GM10847 (cell line): ENCODE results near the gene ERBB2.

Experiments used
- POLR2A ChIP-seq: IDR thresholded peaks from 2 replicates; pipeline ENCODE4 v1.6.1; 2011; ENCODE audit not compliant: insufficient read length; ENCODE audit errors: extremely low read depth

ERBB2 gene

DNA sequence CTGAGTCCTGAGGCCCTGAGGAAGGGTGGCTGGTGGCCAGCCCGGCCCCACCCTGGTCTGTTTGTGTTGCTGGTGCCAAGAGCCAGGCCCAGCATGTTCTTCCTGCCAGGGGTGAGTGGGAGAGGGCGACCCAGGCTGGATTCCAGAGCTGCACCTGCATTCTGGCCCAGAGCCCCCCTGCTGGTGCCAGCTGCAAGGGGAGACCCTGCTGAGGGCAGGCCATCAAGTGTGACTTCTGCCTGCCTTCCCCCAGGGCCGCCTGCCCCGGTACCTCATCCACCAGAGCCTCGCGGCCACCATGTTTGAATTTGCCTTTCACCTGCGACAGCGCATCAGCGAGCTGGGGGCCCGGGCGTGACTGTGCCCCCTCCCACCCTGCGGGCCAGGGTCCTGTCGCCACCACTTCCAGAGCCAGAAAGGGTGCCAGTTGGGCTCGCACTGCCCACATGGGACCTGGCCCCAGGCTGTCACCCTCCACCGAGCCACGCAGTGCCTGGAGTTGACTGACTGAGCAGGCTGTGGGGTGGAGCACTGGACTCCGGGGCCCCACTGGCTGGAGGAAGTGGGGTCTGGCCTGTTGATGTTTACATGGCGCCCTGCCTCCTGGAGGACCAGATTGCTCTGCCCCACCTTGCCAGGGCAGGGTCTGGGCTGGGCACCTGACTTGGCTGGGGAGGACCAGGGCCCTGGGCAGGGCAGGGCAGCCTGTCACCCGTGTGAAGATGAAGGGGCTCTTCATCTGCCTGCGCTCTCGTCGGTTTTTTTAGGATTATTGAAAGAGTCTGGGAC, 37.1 kb upstream of the ERBB2 start:
- TF ChIP-seq POLR2A: no peak

DNA sequence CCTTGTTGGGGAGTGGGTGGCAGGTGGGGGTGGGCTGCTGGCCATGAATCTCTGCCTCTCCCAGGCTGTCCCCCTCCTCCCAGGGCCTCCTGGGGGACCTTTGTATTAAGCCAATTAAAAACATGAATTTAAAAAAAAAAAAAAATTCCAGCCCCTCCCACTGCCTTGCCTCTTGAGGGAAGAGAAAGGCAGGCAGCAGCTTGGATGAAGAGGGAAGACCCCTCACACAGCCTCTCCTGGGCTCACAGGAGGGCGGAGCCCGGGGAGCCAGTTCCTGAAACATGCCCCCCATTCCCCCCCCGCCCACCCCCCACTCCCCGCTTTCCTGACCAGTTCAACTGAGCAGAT, 36.5 kb upstream of the ERBB2 start:
- no peak for TF ChIP-seq POLR2A

DNA sequence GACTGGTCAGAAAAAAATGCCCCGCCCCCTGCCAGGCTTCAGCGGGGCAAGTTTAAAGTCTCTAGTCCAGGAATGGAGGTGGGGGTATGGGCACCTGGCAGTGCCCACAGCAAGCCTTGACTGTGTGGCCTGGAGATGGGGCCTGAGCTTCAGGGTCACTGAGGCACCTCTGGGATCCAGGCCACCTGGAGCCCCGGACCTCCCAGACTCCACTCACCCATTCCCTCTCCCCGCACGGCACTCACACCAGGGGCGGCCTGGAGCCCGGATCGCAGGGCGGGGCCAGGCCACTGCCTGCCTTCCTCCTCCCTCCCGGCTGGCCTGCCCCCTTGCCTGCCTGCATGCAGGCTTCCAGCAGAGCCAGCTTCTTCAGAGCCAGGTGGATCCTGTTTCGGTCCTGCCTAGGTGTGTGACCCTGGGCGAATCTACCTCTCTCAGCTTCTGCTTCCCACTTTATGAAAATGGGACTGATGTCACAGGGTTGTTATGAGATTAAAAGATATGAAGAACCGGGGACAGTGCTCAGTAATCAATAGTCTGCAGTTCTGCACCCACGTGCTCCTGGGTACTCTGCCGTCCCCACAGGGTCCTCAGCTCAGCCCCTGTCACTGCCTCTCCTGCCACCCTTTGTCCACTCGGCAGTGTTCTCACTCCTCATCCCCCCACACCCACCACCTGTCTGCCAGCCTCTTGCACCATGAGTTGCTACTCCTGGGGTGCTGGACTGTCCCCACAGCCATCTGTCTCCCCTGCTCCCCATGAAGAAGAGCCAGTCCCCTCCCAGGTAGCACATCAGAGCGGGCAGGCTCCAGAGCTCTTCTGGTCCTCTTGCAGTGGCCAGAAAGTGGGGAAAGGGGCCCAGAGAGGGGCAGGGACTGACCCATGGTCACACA, 35.9 kb upstream of the ERBB2 start:
- no peak for TF ChIP-seq POLR2A

DNA sequence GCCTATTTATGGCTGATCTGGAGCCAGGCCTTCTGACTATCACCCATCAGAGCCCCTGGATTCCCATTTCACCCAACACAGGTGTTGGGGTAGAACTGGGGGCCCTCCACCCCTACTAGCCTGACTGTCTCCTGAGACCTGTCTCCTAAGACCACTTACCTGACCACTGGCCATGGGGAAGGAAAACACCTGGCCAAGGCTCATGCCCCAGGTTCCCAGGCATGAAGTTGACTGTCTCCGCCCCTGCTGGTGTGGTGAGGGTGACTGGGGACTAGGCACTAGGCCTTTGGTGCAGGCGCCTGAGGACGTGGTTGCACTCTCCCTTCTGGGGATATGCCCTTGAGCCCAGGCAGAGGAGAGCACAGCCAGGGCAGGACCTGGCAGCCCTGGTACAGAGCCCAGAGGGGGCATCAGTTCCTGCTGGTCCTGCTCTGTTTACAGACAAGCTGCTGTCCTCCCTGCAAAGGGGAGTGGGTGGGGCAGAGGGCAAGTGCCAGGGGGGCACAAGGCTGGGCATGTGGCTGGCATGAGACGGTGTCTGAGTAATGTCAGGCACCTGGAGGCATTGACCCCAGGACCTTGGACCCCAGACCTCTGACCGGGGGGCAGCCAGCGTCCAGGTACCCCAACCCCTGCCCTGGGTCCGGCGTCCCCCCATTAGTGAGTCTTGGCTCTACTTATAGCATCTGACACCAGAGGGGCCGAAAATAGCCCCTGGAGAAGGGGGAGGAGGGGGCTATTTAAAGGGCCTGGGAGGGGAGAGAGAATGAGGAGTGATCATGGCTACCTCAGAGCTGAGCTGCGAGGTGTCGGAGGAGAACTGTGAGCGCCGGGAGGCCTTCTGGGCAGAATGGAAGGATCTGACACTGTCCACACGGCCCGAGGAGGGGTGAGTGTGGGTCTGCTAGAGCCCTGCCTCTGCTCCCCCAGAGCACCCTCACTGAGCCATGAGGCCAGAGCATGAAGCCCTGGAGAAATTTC, 35.0 kb upstream of the ERBB2 start, which contains the start of gene TCAP:
Gene TCAP, plus strand, starts transcription at position 769 of the 981 bp plus-strand sequence. Its CDS starts 11 bp downstream, at position 780.
- TF ChIP-seq POLR2A: no peak

DNA sequence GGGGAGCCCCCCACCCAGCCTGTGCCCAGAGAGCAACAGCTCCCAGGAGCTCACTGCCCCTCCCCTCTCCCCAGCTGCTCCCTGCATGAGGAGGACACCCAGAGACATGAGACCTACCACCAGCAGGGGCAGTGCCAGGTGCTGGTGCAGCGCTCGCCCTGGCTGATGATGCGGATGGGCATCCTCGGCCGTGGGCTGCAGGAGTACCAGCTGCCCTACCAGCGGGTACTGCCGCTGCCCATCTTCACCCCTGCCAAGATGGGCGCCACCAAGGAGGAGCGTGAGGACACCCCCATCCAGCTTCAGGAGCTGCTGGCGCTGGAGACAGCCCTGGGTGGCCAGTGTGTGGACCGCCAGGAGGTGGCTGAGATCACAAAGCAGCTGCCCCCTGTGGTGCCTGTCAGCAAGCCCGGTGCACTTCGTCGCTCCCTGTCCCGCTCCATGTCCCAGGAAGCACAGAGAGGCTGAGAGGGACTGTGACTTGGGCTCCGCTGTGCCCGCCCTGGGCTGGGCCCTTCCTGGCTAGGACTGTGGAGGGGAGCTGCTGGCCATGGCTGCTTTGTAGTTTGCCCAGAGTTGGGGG, 34.1 kb upstream of the ERBB2 start:
- TF ChIP-seq POLR2A: no peak

DNA sequence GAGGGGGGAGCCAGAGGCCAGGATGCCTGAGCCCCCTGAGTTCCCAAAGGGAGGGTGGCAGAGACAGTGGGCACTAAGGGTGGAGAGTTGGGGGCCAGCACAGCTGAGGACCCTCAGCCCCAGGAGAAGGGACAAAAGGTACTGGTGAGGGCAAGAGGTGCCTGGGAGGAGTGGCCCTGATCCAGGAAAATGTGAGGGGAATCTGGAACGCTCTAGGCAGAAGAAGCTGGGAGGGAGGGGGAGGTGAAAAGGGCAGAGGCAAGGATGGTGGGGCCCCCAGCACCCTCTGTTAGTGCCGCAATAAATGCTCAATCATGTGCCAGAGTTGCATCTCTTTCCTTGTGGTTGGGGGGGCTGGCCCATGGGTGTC, 33.6 kb upstream of the ERBB2 start:
- TF ChIP-seq POLR2A: no peak

DNA sequence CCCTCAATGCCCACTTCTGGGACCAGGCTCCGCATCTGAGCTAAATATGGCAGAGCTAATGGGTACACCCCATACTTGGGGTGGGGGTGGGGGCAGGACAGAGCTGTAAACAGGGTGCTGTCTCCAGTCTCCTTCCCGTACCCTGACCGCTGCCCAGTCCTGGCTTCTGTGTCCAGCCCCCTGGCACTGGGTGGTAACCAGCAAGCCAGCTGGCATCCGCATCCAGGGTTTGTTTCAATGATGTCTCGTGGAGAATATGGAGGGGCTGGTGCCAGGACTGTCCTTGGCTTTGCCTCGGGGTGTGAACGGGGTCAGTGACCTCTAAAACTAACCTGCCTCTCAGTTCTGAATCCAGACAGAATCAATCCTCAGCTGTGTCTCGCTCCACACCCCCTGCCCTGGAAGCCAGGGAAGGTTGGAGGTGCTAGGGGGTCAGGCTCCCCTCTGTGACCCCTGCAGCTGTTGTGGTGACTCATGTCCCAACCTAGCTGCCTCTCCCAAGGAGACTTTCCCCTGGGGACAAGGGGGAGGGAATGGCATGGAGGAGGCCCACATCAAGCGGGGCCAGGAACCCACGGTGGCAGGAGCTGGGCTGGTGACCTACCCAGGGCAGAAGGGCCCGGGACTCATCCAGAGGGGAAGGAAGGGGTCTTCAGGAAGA, 33.1 kb upstream of the ERBB2 start:
- TF ChIP-seq POLR2A: no peak

DNA sequence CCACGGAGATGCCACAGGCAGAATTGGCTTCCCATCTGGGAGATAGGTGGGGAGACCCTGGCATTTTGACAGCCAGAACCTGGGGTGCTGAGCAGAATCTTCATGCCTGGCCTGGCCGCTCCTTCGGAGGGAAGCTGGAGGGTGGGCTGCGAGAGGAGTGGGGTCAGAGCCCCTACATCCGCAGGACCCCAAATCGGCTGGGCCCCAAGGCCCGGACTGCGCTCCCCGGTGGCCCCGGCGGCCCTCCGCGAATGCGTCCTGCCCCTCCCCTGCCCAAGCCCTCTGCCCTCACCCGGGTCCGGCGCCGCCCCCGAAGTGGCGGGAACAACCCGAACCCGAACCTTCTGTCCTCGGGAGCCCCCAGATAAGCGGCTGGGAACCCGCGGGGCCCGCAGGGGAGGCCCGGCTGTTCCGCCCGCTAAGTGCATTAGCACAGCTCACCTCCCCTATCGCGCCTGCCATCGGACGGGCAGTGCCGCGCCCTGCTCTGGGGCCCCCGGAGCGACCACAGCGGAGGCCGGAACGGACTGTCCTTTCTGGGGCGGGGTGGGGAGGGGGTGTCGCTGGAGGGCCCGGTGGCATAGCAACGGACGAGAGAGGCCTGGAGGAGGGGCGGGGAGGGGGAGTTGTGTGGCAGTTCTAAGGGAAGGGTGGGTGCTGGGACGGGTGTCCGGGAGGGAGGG, 32.5 kb upstream of the ERBB2 start:
- no peak for TF ChIP-seq POLR2A

DNA sequence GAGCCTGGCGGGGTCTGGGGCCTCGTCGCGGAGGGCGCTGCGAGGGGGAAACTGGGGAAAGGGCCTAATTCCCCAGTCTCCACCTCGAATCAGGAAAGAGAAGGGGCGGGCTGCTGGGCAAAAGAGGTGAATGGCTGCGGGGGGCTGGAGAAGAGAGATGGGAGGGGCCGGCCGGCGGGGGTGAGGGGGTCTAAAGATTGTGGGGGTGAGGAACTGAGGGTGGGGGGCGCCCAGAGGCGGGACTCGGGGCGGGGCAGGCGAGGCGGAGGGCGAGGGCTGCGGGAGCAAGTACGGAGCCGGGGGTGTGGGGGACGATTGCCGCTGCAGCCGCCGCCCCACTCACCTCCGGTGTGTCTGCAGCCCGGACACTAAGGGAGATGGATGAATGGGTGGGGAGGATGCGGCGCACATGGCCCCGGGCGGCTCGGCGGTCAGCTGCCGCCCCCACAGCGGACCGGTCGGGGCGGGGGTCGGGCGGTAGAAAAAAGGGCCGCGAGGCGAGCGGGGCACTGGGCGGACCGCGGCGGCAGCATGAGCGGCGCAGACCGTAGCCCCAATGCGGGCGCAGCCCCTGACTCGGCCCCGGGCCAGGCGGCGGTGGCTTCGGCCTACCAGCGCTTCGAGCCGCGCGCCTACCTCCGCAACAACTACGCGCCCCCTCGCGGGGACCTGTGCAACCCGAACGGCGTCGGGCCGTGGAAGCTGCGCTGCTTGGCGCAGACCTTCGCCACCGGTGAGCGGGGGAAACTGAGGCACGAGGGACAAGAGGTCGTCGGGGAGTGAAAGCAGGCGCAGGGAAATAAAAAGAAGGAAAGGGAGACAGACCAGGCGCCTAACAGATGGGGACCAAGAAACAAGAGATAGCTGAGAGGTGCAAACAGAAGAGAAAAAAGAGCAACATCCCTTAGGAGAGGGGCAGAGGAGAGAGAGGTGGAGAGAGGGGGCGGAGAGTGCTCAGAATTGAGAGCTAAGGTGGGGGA, 31.6 kb upstream of the ERBB2 start, which contains the start of gene PNMT:
Gene PNMT, plus strand, starts transcription at position 509 of the 980 bp plus-strand sequence. Its CDS starts 23 bp downstream, at position 532.
- TF ChIP-seq POLR2A: no peak

DNA sequence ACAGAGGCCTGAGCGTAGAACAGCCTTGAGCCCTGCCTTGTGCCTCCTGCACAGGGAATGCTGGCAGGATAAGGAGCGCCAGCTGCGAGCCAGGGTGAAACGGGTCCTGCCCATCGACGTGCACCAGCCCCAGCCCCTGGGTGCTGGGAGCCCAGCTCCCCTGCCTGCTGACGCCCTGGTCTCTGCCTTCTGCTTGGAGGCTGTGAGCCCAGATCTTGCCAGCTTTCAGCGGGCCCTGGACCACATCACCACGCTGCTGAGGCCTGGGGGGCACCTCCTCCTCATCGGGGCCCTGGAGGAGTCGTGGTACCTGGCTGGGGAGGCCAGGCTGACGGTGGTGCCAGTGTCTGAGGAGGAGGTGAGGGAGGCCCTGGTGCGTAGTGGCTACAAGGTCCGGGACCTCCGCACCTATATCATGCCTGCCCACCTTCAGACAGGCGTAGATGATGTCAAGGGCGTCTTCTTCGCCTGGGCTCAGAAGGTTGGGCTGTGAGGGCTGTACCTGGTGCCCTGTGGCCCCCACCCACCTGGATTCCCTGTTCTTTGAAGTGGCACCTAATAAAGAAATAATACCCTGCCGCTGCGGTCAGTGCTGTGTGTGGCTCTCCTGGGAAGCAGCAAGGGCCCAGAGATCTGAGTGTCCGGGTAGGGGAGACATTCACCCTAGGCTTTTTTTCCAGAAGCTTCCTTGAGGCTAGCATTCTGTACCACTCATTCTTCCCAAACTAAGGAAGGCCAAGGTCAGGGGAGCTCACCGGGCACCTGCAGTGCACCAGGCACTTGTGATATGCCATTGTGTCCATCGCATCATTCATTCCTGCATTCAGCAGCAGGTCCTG, 29.7 kb upstream of the ERBB2 start:
- TF ChIP-seq POLR2A: no peak

DNA sequence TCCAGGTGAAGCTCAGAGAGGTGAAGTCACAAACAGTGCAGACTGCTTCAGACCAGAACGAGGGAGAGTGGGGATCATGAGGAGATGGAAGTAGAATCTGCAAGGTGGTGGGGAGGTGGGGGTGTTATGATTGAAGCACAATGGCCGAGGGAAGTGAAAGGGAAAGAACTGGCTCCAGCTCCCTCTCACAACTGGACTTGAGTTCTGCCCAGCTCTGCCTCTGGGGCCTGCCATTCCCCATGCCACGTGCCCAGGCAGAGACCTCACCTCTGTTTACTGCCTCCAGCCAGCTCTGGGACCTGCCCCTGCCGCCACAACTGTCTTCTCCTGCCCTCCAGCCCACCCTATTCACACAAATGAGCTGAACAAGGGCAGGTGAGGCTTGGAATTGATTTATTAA, 29.1 kb upstream of the ERBB2 start:
- no peak for TF ChIP-seq POLR2A

DNA sequence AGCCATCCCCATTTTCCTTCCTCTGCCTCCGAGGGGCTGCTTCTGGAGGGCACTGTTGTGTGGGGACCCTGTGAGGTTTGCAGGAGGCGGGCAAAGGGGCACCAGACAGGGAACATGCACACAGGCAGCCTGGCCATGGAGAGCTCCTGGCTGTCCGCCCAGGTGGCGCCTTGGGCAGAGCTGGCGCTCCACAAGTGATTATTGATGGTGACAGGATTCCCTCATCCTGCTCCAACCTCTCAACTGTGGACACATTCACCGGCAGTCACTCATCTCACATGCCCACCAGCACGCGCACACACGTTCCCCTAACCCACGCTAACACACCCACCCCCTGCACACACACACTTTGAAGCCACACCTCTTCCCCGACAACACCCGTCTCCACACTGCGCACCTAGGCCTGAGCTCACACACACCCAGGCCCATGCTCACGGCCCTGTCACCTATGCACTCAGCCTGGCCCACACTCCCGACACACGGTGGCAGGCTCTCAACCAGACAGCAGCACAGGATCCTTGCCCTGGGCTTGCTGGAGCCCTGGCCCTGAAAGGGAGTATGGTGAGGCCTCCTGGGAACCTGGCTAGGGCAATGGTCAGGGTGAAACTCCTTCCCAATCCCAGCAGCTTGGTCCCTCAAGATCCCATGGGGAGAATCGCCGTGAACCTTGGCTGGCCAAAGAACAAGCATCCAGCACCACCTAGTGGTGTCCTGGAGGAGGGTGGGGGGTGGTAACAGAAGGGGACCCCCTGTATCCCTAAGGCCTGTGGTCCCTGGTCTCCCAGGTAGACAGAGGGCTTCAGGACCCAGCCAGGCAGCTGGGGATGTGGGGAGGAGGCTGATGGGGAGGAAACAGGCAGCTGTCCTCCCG, 28.0 kb upstream of the ERBB2 start:
- TF ChIP-seq POLR2A: no peak
